ENCODE results near the gene ZMYND11. TPM values are rescaled to one million over a fixed set of nuclear protein-coding genes. Genes with fewer than 3 reads are reported as not detected.
A peak's percentile ranks its signal among the peaks of the same experiment; 100 is the strongest.

Gene ZMYND11
- total RNA-seq, 1 donor from 2014 or later = 49.2 TPM

DNA sequence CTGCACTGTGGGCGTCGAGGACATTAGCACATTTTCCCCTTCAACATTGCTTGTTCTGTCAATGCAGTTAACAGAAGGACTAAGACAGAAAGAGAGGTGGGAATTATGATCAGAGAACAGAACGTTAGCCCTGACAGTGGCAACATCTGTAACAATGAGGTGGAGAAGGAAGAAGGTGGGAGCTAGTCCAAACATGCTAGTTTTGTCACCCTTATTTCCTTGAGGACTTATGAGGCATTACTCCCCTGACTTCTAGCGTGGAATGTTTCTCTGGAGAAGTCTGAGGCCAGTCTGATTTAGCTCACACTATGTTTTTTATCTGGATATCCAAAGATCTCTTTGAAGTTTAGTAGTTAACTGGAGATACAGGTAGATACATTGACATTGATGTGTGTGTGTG, 73.4 kb downstream of the ZMYND11 start:
- DNase-seq (ENCODE audit: low read depth) (peak; percentile 74), FAIRE-seq (no peak)
- TF ChIP-seq, protein P1, sequence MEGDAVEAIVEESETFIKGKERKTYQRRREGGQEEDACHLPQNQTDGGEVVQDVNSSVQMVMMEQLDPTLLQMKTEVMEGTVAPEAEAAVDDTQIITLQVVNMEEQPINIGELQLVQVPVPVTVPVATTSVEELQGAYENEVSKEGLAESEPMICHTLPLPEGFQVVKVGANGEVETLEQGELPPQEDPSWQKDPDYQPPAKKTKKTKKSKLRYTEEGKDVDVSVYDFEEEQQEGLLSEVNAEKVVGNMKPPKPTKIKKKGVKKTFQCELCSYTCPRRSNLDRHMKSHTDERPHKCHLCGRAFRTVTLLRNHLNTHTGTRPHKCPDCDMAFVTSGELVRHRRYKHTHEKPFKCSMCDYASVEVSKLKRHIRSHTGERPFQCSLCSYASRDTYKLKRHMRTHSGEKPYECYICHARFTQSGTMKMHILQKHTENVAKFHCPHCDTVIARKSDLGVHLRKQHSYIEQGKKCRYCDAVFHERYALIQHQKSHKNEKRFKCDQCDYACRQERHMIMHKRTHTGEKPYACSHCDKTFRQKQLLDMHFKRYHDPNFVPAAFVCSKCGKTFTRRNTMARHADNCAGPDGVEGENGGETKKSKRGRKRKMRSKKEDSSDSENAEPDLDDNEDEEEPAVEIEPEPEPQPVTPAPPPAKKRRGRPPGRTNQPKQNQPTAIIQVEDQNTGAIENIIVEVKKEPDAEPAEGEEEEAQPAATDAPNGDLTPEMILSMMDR (IDR thresholded peaks at IDR 0.05; ENCODE audit: insufficient read depth, low read length, severe bottlenecking) = no peak

DNA sequence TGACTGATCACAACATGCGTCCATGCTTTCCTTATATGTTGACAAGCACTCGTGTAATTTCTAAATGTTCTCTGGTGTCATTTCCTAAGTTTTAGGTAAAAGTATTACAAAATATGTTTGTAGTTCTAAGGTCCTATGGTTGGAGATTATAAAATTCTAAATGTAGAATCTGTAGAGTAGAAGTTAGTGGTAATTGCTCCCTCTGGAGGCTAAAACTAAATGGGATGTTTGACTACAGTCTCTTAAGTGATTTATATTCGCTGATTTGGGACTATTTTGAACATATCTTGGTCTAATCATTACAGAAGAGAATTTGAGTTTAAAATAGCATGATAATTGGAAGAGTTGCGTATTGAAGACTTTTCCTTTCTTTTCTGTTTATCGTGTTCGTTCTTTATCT, 74.1 kb downstream of the ZMYND11 start:
- TF ChIP-seq, protein P1 (IDR thresholded peaks at IDR 0.05; ENCODE audit: insufficient read depth, low read length, severe bottlenecking) = no peak
- Histone ChIP-seq H3K36me3 (ENCODE audit: control insufficient read depth, insufficient read depth, low read length) (peaks cover 2% of the 10 kb centered on the region), H3K27me3 (ENCODE audit: control insufficient read depth, insufficient read depth, low read length) (no peaks in the 10 kb centered on the region), H3K4me3 (ENCODE audit: low read depth, low read length) (no peak overlapping the region)
- FAIRE-seq (no peak), DNase-seq (ENCODE audit: low read depth) (peak; percentile 15)

More for the DNA sequence above, 73.4 kb downstream of the ZMYND11 start:
- peaks cover 2% of the 10 kb centered on the region for H3K36me3 ChIP-seq (ENCODE audit: control insufficient read depth, insufficient read depth, low read length)
- H3K4me3 ChIP-seq (ENCODE audit: low read depth, low read length) = no peak overlapping the region
- no peaks in the 10 kb centered on the region for H3K27me3 ChIP-seq (ENCODE audit: control insufficient read depth, insufficient read depth, low read length)

DNA sequence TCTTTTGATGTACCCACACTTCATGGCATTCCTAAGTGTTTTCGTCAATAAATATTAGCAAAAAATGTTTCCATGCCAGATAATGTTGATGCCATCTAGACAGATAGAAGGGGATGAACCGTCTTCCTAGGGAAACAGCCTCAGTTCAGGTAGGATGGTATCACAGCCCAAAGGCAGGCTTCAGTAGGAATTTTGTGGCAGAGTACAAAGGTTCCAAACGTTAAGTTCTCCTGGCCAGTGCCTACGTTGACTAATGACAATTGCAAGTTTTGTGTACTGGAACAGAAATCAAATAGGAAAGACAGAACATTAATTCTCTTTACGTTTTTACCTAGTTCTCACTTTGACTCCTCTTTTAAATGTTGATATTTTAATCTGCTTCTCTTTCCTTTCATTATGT, 75.0 kb downstream of the ZMYND11 start:
- FAIRE-seq (no peak), DNase-seq (ENCODE audit: low read depth) (no peak)
- H3K27me3 ChIP-seq (ENCODE audit: control insufficient read depth, insufficient read depth, low read length) = no peaks in the 10 kb centered on the region
- peaks cover 2% of the 10 kb centered on the region for H3K36me3 ChIP-seq (ENCODE audit: control insufficient read depth, insufficient read depth, low read length)
- TF ChIP-seq, protein P1 (IDR thresholded peaks at IDR 0.05; ENCODE audit: insufficient read depth, low read length, severe bottlenecking) = no peak
- no peak overlapping the region for H3K4me3 ChIP-seq (ENCODE audit: low read depth, low read length)

DNA sequence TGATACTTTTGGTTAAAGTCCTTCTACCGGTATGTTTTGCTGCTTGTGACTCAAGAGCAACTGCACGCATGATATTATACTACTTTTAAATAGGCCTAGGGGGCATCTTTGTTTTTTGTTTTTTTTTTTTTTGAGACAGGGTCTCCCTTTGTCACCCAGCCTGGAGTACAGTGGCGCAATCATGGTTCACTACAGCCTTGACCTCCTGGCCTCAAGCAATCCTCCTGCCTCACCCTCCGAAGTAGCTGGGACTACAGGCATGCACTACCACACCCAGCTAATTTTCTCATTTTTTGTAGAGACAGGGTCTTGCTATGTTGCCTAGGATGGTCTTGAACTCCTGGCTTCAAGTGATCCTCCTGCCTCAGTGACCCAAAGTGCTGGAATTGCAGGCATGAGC, 80.2 kb downstream of the ZMYND11 start:
- no peaks in the 10 kb centered on the region for H3K27me3 ChIP-seq (ENCODE audit: control insufficient read depth, insufficient read depth, low read length)
- no peaks in the 10 kb centered on the region for H3K36me3 ChIP-seq (ENCODE audit: control insufficient read depth, insufficient read depth, low read length)
- DNase-seq (ENCODE audit: low read depth) (no peak), FAIRE-seq (no peak)
- no peak overlapping the region for H3K4me3 ChIP-seq (ENCODE audit: low read depth, low read length)
- TF ChIP-seq, protein P1 (IDR thresholded peaks at IDR 0.05; ENCODE audit: insufficient read depth, low read length, severe bottlenecking) = no peak

DNA sequence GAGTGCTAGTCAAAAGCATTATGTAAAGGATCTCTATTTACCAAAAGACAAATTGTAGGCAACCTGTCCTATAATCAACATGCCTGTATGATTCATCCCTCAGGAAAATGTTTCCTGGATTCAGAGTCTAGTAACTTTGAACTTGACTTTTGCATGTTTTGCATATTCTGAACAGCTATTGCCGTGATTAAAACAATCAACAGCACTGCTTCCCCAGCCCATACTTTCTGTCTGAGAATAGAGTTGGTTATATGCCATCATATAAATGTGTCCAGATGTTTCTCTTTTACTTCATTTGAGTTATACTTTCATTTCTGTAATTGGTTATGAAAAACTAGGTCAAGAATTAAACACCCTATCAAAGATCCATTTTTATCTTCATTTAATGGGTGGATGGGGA, 83.5 kb downstream of the ZMYND11 start:
- H3K4me3 ChIP-seq (ENCODE audit: low read depth, low read length) = no peak overlapping the region
- TF ChIP-seq, protein P1 (IDR thresholded peaks at IDR 0.05; ENCODE audit: insufficient read depth, low read length, severe bottlenecking) = no peak
- no peaks in the 10 kb centered on the region for H3K27me3 ChIP-seq (ENCODE audit: control insufficient read depth, insufficient read depth, low read length)
- no peak for FAIRE-seq
- peak; percentile 50 for DNase-seq (ENCODE audit: low read depth)
- H3K36me3 ChIP-seq (ENCODE audit: control insufficient read depth, insufficient read depth, low read length) = no peaks in the 10 kb centered on the region

DNA sequence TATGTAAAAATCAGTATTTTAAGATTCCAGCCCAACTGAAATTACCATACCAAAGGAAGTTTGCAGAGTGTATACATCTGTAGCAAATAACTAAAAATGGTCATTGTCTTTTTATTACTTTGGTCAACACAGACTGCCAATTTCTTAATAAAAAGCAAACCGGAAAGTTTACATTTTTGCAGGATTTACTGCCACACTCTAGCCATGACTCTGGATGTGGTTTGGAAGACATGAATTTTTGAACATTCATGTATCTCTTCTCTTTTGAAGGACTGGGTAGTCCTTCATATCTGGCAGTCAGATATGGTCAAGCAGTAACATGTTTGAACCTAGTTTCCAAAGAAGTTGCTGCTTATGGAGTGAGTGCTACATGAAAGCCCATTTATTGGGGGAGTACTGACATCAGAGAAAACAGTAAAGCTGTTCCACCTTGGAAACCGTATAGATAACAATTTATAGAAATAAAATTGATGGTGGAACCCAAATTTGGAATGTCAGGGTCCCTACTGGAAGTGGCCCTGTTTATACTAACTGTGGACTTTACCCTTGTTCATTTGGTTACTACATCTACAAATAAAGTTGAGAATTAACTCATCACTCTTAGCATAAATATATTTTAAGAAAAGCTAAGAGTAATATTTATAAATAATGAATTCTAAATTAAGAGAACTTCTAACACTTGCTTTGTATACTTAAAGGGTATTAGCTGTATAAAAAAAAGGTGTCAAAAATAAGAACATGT, 84.6 kb downstream of the ZMYND11 start:
- no peaks in the 10 kb centered on the region for H3K27me3 ChIP-seq (ENCODE audit: control insufficient read depth, insufficient read depth, low read length)
- FAIRE-seq (no peak), DNase-seq (ENCODE audit: low read depth) (peak; percentile 27)

More for the DNA sequence above, 84.6 kb downstream of the ZMYND11 start:
- TF ChIP-seq, protein P1 (IDR thresholded peaks at IDR 0.05; ENCODE audit: insufficient read depth, low read length, severe bottlenecking) = no peak
- no peaks in the 10 kb centered on the region for H3K36me3 ChIP-seq (ENCODE audit: control insufficient read depth, insufficient read depth, low read length)
- no peak overlapping the region for H3K4me3 ChIP-seq (ENCODE audit: low read depth, low read length)
